Cardiac muscle cell (in vitro differentiated cells and primary cell): ENCODE data around the gene TNRC6B. TPM values are rescaled to one million over a fixed set of nuclear protein-coding genes. Genes with fewer than 3 reads are reported as not detected.

Experiments
- DNase-seq, 2 donors: peaks; one replicate each; pipeline versions ENCODE4 v3.0.0 to v3.0.0-alpha.2; 2010 to 2017; ENCODE audit warnings: low read depth in 1 of 2, low spot score in 1 of 2
- H3K27ac ChIP-seq: fragments of 200-600 bp; sonication (generic); 2 replicates; pipeline ENCODE4 v1.5.1; 2016
- H3K27me3 ChIP-seq: fragments of 200-600 bp; sonication (generic); 2 replicates; pipeline ENCODE4 v1.6.0; 2016; ENCODE audit warnings: control low read depth
- H3K36me3 ChIP-seq: fragments of 200-600 bp; sonication (generic); 2 replicates; pipeline ENCODE4 v1.5.1; 2016; ENCODE audit warnings: control low read depth
- H3K4me1 ChIP-seq: fragments of 200-600 bp; sonication (generic); 2 replicates; pipeline ENCODE4 v1.8.1; 2017; ENCODE audit warnings: low read depth, mild to moderate bottlenecking, mixed run types
- H3K4me3 ChIP-seq: fragments of 200-600 bp; sonication (generic); 2 replicates; pipeline ENCODE4 v1.5.1; 2016; ENCODE audit warnings: mild to moderate bottlenecking
- H3K9me3 ChIP-seq: fragments of 200-600 bp; sonication (generic); 2 replicates; pipeline ENCODE4 v1.5.1; 2017; ENCODE audit warnings: low read depth, mild to moderate bottlenecking, control low read depth
- polyA plus RNA-seq: library from polyadenylated mRNA; unstranded; fragments of >200 nt; fragmentation: Nextera tagmentation; extraction: Ambion mirVana; gene quantifications from 2 replicates; pipeline ENCODE4 v1.2.1, GENCODE V29; 2016
- total RNA-seq: library from RNA; depleted of rRNA; stranded (reverse); fragments of >200 nt; gene quantifications from 2 replicates; pipeline ENCODE4 v1.2.3, GENCODE V29; 2016
- TF ChIP-seq, protein P1 (sequence below): IDR thresholded peaks from 2 replicates; pipeline ENCODE4 v1.5.1; 2012; ENCODE audit warnings: low read depth, mild to moderate bottlenecking, low read length

TNRC6B gene
- total and polyA plus RNA-seq, 2 experiments from 2014 or later: 50.2 to 61.1 TPM

DNA sequence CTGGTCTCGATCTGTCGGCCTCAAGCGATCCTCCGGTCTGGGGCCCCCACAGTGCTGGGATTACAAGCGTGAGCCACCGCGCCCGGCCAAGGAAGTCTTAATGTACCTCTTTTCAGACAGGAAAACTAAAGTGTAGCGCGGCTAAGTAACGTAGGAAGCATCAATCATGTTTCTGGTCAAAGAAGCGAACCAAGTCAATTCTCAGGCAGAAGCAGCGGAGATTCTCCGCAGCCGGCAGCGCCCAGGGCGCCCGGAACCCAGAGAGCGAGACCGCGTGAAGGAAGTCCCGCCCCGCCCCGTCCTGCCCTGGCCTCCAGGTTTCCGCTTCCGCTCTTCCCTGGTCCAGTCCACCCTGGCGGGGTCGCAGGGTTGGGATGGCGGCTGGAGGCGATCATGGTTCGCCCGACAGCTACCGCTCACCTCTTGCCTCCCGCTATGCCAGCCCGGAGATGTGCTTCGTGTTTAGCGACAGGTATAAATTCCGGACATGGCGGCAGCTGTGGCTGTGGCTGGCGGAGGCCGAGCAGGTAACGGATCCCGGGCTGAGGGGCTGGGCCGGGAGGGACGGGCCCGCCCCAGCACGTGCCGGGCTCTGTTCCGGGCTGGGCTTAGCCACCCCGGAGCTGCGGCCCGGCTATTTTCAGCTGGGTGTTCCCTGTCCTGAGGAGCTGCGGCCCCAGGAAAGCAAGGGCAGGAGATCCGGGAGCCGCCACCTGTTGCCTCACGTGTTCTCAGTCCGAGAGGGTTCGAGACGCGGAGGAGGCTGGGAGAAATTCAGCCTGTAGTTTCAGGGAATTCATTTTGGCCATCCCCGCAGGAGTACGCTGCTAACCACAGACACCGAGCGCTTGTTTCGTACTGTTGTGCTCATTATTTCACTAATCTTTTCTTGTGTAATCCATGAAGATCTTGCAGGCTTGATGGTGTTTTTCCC lies 168.7 kb downstream of the TNRC6B start, which contains the start of gene ADSL:
TSS of gene ADSL (plus strand) at position 316 of the 934 bp plus-strand sequence. CDS start at position 375, 59 bp downstream.
- Histone ChIP-seq H3K27me3 (no peaks in the 10 kb centered on the region), H3K4me3 (peak within 1 kb of the TSS; percentile 60), H3K27ac (peak within 1 kb of the TSS; percentile 78), H3K36me3 (peaks cover 20% of the 10 kb centered on the region), H3K4me1 (peaks cover 12% of the 10 kb centered on the region), H3K9me3 (no peaks in the 10 kb centered on the region)
- peak; percentile 90 to 95 for DNase-seq
- TF ChIP-seq, protein P1, sequence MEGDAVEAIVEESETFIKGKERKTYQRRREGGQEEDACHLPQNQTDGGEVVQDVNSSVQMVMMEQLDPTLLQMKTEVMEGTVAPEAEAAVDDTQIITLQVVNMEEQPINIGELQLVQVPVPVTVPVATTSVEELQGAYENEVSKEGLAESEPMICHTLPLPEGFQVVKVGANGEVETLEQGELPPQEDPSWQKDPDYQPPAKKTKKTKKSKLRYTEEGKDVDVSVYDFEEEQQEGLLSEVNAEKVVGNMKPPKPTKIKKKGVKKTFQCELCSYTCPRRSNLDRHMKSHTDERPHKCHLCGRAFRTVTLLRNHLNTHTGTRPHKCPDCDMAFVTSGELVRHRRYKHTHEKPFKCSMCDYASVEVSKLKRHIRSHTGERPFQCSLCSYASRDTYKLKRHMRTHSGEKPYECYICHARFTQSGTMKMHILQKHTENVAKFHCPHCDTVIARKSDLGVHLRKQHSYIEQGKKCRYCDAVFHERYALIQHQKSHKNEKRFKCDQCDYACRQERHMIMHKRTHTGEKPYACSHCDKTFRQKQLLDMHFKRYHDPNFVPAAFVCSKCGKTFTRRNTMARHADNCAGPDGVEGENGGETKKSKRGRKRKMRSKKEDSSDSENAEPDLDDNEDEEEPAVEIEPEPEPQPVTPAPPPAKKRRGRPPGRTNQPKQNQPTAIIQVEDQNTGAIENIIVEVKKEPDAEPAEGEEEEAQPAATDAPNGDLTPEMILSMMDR: no peak

DNA sequence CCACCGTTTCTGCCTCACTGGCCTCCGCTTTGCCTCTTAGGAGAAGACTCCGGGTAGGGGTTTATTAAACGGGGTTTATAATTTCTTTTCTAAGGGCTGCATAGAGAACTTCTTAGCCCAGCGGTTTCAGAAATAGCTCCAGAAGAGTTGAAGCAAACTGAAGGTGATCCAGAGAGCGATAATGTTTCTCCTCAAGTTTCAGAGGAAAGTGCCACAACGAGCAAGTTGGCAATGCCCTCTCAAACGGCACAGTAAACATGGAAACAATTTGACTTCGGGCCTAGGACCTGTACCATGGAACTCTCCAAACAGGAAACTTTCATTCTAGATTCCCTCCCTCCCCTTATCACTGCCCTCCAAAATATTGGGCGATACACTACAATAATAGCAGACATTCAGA lies 169.6 kb downstream of the TNRC6B start:
- peak overlapping the region; percentile 78 for H3K27ac ChIP-seq
- H3K4me1 ChIP-seq: peaks cover 12% of the 10 kb centered on the region
- TF ChIP-seq, protein P1: no peak
- no peak for DNase-seq
- H3K9me3 ChIP-seq: no peaks in the 10 kb centered on the region
- peaks cover 26% of the 10 kb centered on the region for H3K36me3 ChIP-seq
- H3K4me3 ChIP-seq: peak overlapping the region; percentile 60
- no peaks in the 10 kb centered on the region for H3K27me3 ChIP-seq

DNA sequence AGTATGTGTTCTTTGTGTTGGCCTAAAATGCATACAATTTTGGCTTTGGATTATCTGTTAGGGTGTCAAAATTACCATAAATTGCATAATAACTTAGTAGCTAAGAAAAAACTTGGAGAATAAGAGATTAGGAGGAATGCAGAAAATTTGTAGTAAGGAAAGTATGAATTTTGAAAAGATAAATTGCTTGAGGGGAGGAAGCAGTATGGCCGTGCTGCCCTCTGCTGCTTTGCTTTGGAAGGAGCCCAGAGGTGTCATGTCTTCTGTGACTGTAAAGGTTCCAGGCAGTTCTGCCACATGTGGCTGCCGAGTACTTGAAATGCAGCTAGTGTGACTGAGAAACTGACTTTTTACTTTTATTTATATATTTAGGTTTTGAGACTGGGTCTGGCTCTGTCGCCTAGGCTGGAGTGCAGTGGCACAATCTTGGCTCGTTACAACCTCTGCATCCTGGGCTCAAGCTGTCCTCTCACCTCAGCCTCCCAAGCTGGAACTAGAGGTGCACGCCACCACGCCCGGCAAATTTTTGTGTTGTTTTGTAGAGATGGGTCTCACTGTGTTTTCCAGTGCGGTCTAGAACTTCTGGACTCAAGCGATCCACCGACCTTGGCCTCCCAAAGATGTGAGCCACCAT lies 170.4 kb downstream of the TNRC6B start:
- Histone ChIP-seq H3K36me3 (peaks cover 26% of the 10 kb centered on the region), H3K4me3 (peak overlapping the region; percentile 60), H3K4me1 (peaks cover 12% of the 10 kb centered on the region), H3K27ac (peak overlapping the region; percentile 78), H3K9me3 (no peaks in the 10 kb centered on the region), H3K27me3 (no peaks in the 10 kb centered on the region)
- TF ChIP-seq, protein P1: peak; percentile 81
- DNase-seq: peak; percentile 59 to 78

DNA sequence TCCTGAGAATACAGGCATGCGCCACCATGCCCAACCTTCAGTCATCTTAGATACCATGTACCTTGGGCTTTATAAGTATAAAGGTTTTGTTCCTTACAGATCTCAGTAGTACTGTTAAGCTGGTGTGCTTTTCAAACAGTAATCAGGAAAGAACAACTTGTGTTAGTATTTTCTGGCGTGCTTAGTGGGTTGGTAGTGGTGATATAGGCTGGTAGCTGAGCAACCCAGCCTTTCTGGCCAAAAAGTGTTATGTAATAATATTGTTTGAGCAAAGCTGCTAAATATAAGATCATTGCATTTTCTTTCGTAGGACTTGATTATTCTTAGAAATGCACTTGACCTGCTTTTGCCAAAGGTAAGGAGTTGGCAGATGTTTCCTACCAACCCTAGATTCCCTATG lies 175.0 kb downstream of the TNRC6B start:
- no peak overlapping the region for H3K4me3 ChIP-seq

DNA sequence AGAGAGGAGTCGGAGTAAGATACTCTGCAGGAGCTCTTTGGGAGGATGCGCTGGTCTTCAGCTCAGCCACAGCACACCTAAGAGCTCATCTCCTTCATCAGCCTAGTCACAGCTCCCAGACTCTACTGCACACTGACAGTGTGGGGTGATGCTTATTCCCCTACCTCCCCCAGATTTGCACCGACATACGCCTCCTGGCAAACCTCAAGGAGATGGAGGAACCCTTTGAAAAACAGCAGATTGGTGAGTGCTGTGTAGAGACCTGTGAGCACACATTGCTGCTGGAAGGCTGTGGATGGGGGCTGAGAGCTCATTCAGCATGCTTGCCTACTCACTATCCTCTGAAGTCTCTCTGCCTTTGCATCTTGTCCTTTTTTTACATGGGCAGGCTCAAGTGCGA lies 183.4 kb downstream of the TNRC6B start:
- TF ChIP-seq, protein P1: no peak
- H3K27me3 ChIP-seq: no peaks in the 10 kb centered on the region
- no peak for DNase-seq

More for the DNA sequence above, 175.0 kb downstream of the TNRC6B start:
- no peaks in the 10 kb centered on the region for H3K27me3 ChIP-seq
- no peak for DNase-seq
- no peaks in the 10 kb centered on the region for H3K9me3 ChIP-seq
- peaks cover 48% of the 10 kb centered on the region for H3K36me3 ChIP-seq
- TF ChIP-seq, protein P1: no peak
- peaks cover 6% of the 10 kb centered on the region for H3K4me1 ChIP-seq
- H3K27ac ChIP-seq: no peak overlapping the region

More for the DNA sequence above, 183.4 kb downstream of the TNRC6B start:
- no peaks in the 10 kb centered on the region for H3K4me1 ChIP-seq
- H3K27ac ChIP-seq: no peak overlapping the region
- H3K9me3 ChIP-seq: no peaks in the 10 kb centered on the region
- H3K4me3 ChIP-seq: no peak overlapping the region
- peaks cover 75% of the 10 kb centered on the region for H3K36me3 ChIP-seq
